Measurements from ENCODE around the gene ZIC1. TPM values are rescaled to one million over a fixed set of nuclear protein-coding genes. Genes with fewer than 3 reads are reported as not detected.

Gene ZIC1
- total RNA-seq, 4 donors from 2014 or later: not detected

GRCh38 chr3:147368561-147369221 is 40.5 kb upstream of the ZIC1 start:
- Histone ChIP-seq H3K27me3 (peaks cover 0 to 96% (median 48%) of the 10 kb centered on the region in 4 donors), H3K27ac (replicated peaks in 1 of 4) (no peak overlapping the region)
- TF ChIP-seq EP300 (IDR thresholded peaks at IDR 0.05) (no peak), CTCF (IDR thresholded peaks at IDR 0.05) (no peak), POLR2A (IDR thresholded peaks at IDR 0.05; ENCODE audit: low read depth) (no peak), POLR2AphosphoS5 (IDR thresholded peaks at IDR 0.05) (no peak)

GRCh38 chr3:147369231-147369630 is 39.9 kb upstream of the ZIC1 start:
- H3K27me3 ChIP-seq: peaks cover 0 to 96% (median 48%) of the 10 kb centered on the region in 4 donors
- no peak overlapping the region for H3K27ac ChIP-seq (replicated peaks in 1 of 4)
- peak; percentile 50 for DNase-seq (ENCODE audit: extremely low spot score)
- no peaks in the 10 kb centered on the region for H3K4me1 ChIP-seq
- no peaks in the 10 kb centered on the region for H3K36me3 ChIP-seq
- 13% methylated on average over 13 of the region's 13 CpGs for WGBS
- no peak for TF ChIP-seq POLR2AphosphoS5 (IDR thresholded peaks at IDR 0.05)
- TF ChIP-seq POLR2A (IDR thresholded peaks at IDR 0.05; ENCODE audit: low read depth): no peak
- TF ChIP-seq CTCF (IDR thresholded peaks at IDR 0.05): no peak
- TF ChIP-seq EP300 (IDR thresholded peaks at IDR 0.05): no peak
- no peaks in the 10 kb centered on the region for H3K9me3 ChIP-seq
- intact Hi-C loops (cut with DNase I): no loop called here
- no peak overlapping the region for H3K4me3 ChIP-seq

More at GRCh38 chr3:147368561-147369221, 40.5 kb upstream of the ZIC1 start:
- no peak overlapping the region for H3K4me3 ChIP-seq
- H3K9me3 ChIP-seq: no peaks in the 10 kb centered on the region
- DNase-seq (ENCODE audit: extremely low spot score): no peak
- H3K36me3 ChIP-seq: no peaks in the 10 kb centered on the region
- 6% methylated on average over 16 of the region's 16 CpGs for WGBS
- intact Hi-C loops (cut with DNase I): no loop called here
- no peaks in the 10 kb centered on the region for H3K4me1 ChIP-seq

GRCh38 chr3:147369661-147370123 is 39.5 kb upstream of the ZIC1 start:
- intact Hi-C loops (cut with DNase I): no loop called here
- no peak for TF ChIP-seq POLR2A (IDR thresholded peaks at IDR 0.05; ENCODE audit: low read depth)
- no peak for TF ChIP-seq POLR2AphosphoS5 (IDR thresholded peaks at IDR 0.05)
- no peak for TF ChIP-seq CTCF (IDR thresholded peaks at IDR 0.05)
- TF ChIP-seq EP300 (IDR thresholded peaks at IDR 0.05): no peak
- DNase-seq (ENCODE audit: extremely low spot score): peak; percentile 45

GRCh38 chr3:147370349-147370748 is 38.8 kb upstream of the ZIC1 start:
- Histone ChIP-seq H3K36me3 (no peaks in the 10 kb centered on the region), H3K4me3 (no peak overlapping the region), H3K27me3 (peaks cover 0 to 96% (median 44%) of the 10 kb centered on the region in 4 donors), H3K9me3 (no peaks in the 10 kb centered on the region), H3K4me1 (no peaks in the 10 kb centered on the region), H3K27ac (replicated peaks in 1 of 4) (no peak overlapping the region)
- intact Hi-C loops (cut with DNase I): no loop called here
- 7% methylated on average over 19 of the region's 19 CpGs for WGBS
- DNase-seq (ENCODE audit: extremely low spot score): peak; percentile 8
- no peak for TF ChIP-seq CTCF (IDR thresholded peaks at IDR 0.05)
- TF ChIP-seq POLR2A (IDR thresholded peaks at IDR 0.05; ENCODE audit: low read depth): no peak
- no peak for TF ChIP-seq POLR2AphosphoS5 (IDR thresholded peaks at IDR 0.05)
- TF ChIP-seq EP300 (IDR thresholded peaks at IDR 0.05): no peak

More at GRCh38 chr3:147369661-147370123, 39.5 kb upstream of the ZIC1 start:
- Histone ChIP-seq H3K27me3 (peaks cover 0 to 96% (median 45%) of the 10 kb centered on the region in 4 donors), H3K36me3 (no peaks in the 10 kb centered on the region), H3K4me3 (no peak overlapping the region), H3K9me3 (no peaks in the 10 kb centered on the region), H3K27ac (replicated peaks in 1 of 4) (no peak overlapping the region), H3K4me1 (no peaks in the 10 kb centered on the region)
- WGBS: 6% methylated on average over 11 of the region's 18 CpGs
